Vagina (tissue), 2 donors: Measurements from ENCODE around the gene MXRA5. TPM values are rescaled to one million over a fixed set of nuclear protein-coding genes. Genes with fewer than 3 reads are reported as not detected.
"Not testable (repeated sequence)": the region's sequence is repeated elsewhere in the genome, so short reads cannot be mapped to it uniquely, and the experiment has no call there.

ENCODE experiments used
- DNase-seq, 2 donors: peaks; one replicate each; pipeline ENCODE4 v3.0.0-alpha.2; 2017; ENCODE audit errors: extremely low spot score in 2 of 2
- H3K27ac ChIP-seq: fragments of 200-600 bp; sonication (generic); one replicate; pipeline ENCODE4 v1.5.1; 2019
- H3K27me3 ChIP-seq: fragments of 200-600 bp; sonication (generic); one replicate; pipeline ENCODE4 v1.5.1; 2019
- H3K36me3 ChIP-seq, 2 donors: fragments of 200-600 bp; sonication (generic); one replicate each; pipeline ENCODE4 v1.5.1; 2017 to 2019
- H3K4me1 ChIP-seq: fragments of 200-600 bp; sonication (generic); one replicate; pipeline ENCODE4 v1.5.1; 2019
- H3K4me3 ChIP-seq, 2 donors: fragments of 200-600 bp; sonication (generic); 1 replicate in 1 of 2; 2 replicates in 1 of 2; pipeline ENCODE4 v1.5.1; 2016 to 2019
- H3K9me3 ChIP-seq: fragments of 200-600 bp; sonication (generic); one replicate; pipeline ENCODE4 v1.5.1; 2019
- CTCF ChIP-seq, 3 experiments: fragments of 450-650 bp in 2 of 3; fragments of 200-600 bp in 1 of 3; sonication (generic) in 1 of 3; IDR thresholded peaks; one replicate each; pipeline ENCODE4 v1.5.1; 2017 to 2019; ENCODE audit warnings: antibody characterized with exemption in 3 of 3, mild to moderate bottlenecking in 2 of 3, moderate library complexity in 2 of 3
- POLR2A ChIP-seq, 2 donors: fragments of 450-650 bp; IDR thresholded peaks; one replicate each; pipeline ENCODE4 v1.6.1; 2017; ENCODE audit warnings: antibody characterized with exemption in 2 of 2, mild to moderate bottlenecking in 2 of 2, moderate library complexity in 2 of 2
- POLR2AphosphoS5 ChIP-seq, 2 donors: sonication (generic); formaldehyde crosslinking; IDR thresholded peaks; one replicate each; pipeline ENCODE4 v1.9.0; 2017; ENCODE audit warnings: antibody characterized with exemption in 2 of 2, mild to moderate bottlenecking in 2 of 2, low read depth in 1 of 2; ENCODE audit not compliant: insufficient read depth in 1 of 2
- intact Hi-C: fragments of 100-400 bp; cut with DNase I; formaldehyde crosslinking; loops from one replicate; pipeline ENCODE4 v1.15.1; 2023
- total RNA-seq: library from RNA; depleted of rRNA; stranded (reverse); fragments of >200 nt; gene quantifications from one replicate; pipeline ENCODE4 v1.2.3, GENCODE V29; 2016

Gene MXRA5
- total RNA-seq, 1 donor from 2014 or later = 4.7 TPM

- Histone ChIP-seq H3K36me3 (no peaks in the 10 kb centered on the region), H3K27ac (no peak overlapping the region), H3K4me3 (no peak overlapping the region), H3K27me3 (no peaks in the 10 kb centered on the region), H3K4me1 (no peaks in the 10 kb centered on the region), H3K9me3 (no peaks in the 10 kb centered on the region)
- DNase-seq = no peak
- no peak for TF ChIP-seq POLR2A (IDR thresholded peaks at IDR 0.05)
- no peak for TF ChIP-seq CTCF (IDR thresholded peaks at IDR 0.05)
- TF ChIP-seq POLR2AphosphoS5 (IDR thresholded peaks at IDR 0.05; ENCODE audit: insufficient read depth in 1 of 2, low read depth in 1 of 2) = no peak
- intact Hi-C loops = no loop called here
Observed at GRCh38 chrX:3380603-3381002, 34.2 kb upstream of the MXRA5 start.

- DNase-seq = no peak
- Histone ChIP-seq H3K4me1 (no peaks in the 10 kb centered on the region), H3K27me3 (no peaks in the 10 kb centered on the region), H3K4me3 (no peak overlapping the region), H3K36me3 (no peaks in the 10 kb centered on the region), H3K27ac (no peak overlapping the region), H3K9me3 (no peaks in the 10 kb centered on the region)
- intact Hi-C loops = no loop called here
- no peak for TF ChIP-seq CTCF (IDR thresholded peaks at IDR 0.05)
Observed at GRCh38 chrX:3379111-3379510, 32.7 kb upstream of the MXRA5 start.

GRCh38 chrX:3378156-3378555, 31.7 kb upstream of the MXRA5 start:
- H3K27me3 ChIP-seq = no peaks in the 10 kb centered on the region

GRCh38 chrX:3377560-3377959, 31.1 kb upstream of the MXRA5 start:
- Histone ChIP-seq H3K9me3 (no peaks in the 10 kb centered on the region), H3K27me3 (no peaks in the 10 kb centered on the region), H3K36me3 (no peaks in the 10 kb centered on the region), H3K27ac (no peak overlapping the region), H3K4me3 (no peak overlapping the region), H3K4me1 (no peaks in the 10 kb centered on the region)
- intact Hi-C loops = no loop called here
- no peak for TF ChIP-seq POLR2AphosphoS5 (IDR thresholded peaks at IDR 0.05; ENCODE audit: insufficient read depth in 1 of 2, low read depth in 1 of 2)
- no peak for TF ChIP-seq CTCF (IDR thresholded peaks at IDR 0.05)
- no peak for TF ChIP-seq POLR2A (IDR thresholded peaks at IDR 0.05)
- no peak for DNase-seq

More at GRCh38 chrX:3378156-3378555, 31.7 kb upstream of the MXRA5 start:
- Histone ChIP-seq H3K9me3 (no peaks in the 10 kb centered on the region), H3K4me1 (no peaks in the 10 kb centered on the region), H3K27ac (no peak overlapping the region), H3K36me3 (no peaks in the 10 kb centered on the region), H3K4me3 (no peak overlapping the region)
- DNase-seq = no peak
- no peak for TF ChIP-seq CTCF (IDR thresholded peaks at IDR 0.05)
- no peak for TF ChIP-seq POLR2A (IDR thresholded peaks at IDR 0.05)
- intact Hi-C loops = no loop called here

- H3K27ac ChIP-seq, H3K36me3 ChIP-seq, H3K9me3 ChIP-seq, H3K4me3 ChIP-seq, H3K27me3 ChIP-seq, intact Hi-C loops, DNase-seq, H3K4me1 ChIP-seq: not testable (repeated sequence)
Observed at GRCh38 chrX:3375878-3376508, 29.5 kb upstream of the MXRA5 start.
